Smooth muscle cell (in vitro differentiated cells): ENCODE results near the gene KCNMA1. TPM values are rescaled to one million over a fixed set of nuclear protein-coding genes. Genes with fewer than 3 reads are reported as not detected.

ENCODE experiments used
- DNase-seq: peaks from one replicate; lab custom pipeline; 2025; ENCODE audit not compliant: unreplicated experiment; lab: John Stamatoyannopoulos, UW
- H2AFZ ChIP-seq: fragments of 200-600 bp; sonication (generic); 2 replicates; pipeline ENCODE4 v1.6.0; 2016; ENCODE audit warnings: antibody characterized with exemption, low read depth, mild to moderate bottlenecking
- H3F3A ChIP-seq: fragments of 200-600 bp; sonication (generic); 2 replicates; pipeline ENCODE4 v1.6.0; 2017; ENCODE audit warnings: antibody characterized with exemption, low read depth
- H3K27ac ChIP-seq: fragments of 200-600 bp; sonication (generic); 2 replicates; pipeline ENCODE4 v1.5.1; 2016; ENCODE audit warnings: low read depth, mild to moderate bottlenecking
- H3K27me3 ChIP-seq: fragments of 200-600 bp; sonication (generic); 2 replicates; pipeline ENCODE4 v1.6.1; 2016; ENCODE audit warnings: low read depth, mild to moderate bottlenecking
- H3K36me3 ChIP-seq: fragments of 200-600 bp; sonication (generic); 2 replicates; pipeline ENCODE4 v1.5.1; 2016; ENCODE audit warnings: low read depth
- H3K4me1 ChIP-seq: fragments of 200-600 bp; sonication (generic); 2 replicates; pipeline ENCODE4 v1.5.1; 2016; ENCODE audit warnings: low read depth
- H3K4me2 ChIP-seq: fragments of 200-600 bp; sonication (generic); 2 replicates; pipeline ENCODE4 v1.6.0; 2016; ENCODE audit warnings: mild to moderate bottlenecking
- H3K4me3 ChIP-seq: fragments of 200-600 bp; sonication (generic); 2 replicates; pipeline ENCODE4 v1.5.1; 2016; ENCODE audit warnings: mild to moderate bottlenecking
- H3K79me2 ChIP-seq: fragments of 200-600 bp; sonication (generic); 2 replicates; pipeline ENCODE4 v1.6.0; 2016; ENCODE audit warnings: low read depth, mild to moderate bottlenecking
- H3K9ac ChIP-seq: fragments of 200-600 bp; sonication (generic); 2 replicates; pipeline ENCODE4 v1.6.0; 2016; ENCODE audit warnings: low read depth
- H3K9me3 ChIP-seq: fragments of 200-600 bp; sonication (generic); replicated peaks from 2 replicates; pipeline ENCODE4 v1.5.1; 2016; ENCODE audit warnings: low read depth
- H4K20me1 ChIP-seq: fragments of 200-600 bp; sonication (generic); 2 replicates; pipeline ENCODE4 v1.6.0; 2016; ENCODE audit warnings: low read depth
- CTCF ChIP-seq: fragments of 200-600 bp; sonication (generic); IDR thresholded peaks from 2 replicates; pipeline ENCODE4 v1.5.1; 2017; ENCODE audit warnings: borderline replicate concordance, mild to moderate bottlenecking, antibody characterized with exemption; ENCODE audit not compliant: insufficient read depth, poor library complexity, severe bottlenecking
- WGBS: methylation state at CpG from one replicate; pipeline ENCODE4 v1.1.7; 2016; ENCODE audit warnings: low lambda C conversion rate; 5-methylcytosine and 5-hydroxymethylcytosine counted together
- polyA plus RNA-seq: library from polyadenylated mRNA; unstranded; fragments of >200 nt; fragmentation: Nextera tagmentation; extraction: Ambion mirVana; gene quantifications from 2 replicates; pipeline ENCODE4 v1.2.1, GENCODE V29; 2016
- total RNA-seq: library from RNA; depleted of rRNA; stranded (reverse); fragments of >200 nt; gene quantifications from 2 replicates; pipeline ENCODE4 v1.2.3, GENCODE V29; 2014

The KCNMA1 gene
- total and polyA plus RNA-seq, 2 experiments from 2014 or later = 9.1 to 23.4 TPM

GRCh38 chr10:77644557-77645243, 7.1 kb upstream of the KCNMA1 start:
- 94% methylated on average over 4 of the region's 4 CpGs for WGBS
- no peaks in the 10 kb centered on the region for H4K20me1 ChIP-seq

GRCh38 chr10:77643795-77644468, 6.3 kb upstream of the KCNMA1 start:
- WGBS = 45% methylated on average over 6 of the region's 6 CpGs
- H3K79me2 ChIP-seq = no peaks in the 10 kb centered on the region
- no peak overlapping the region for H3K4me3 ChIP-seq
- no peak overlapping the region for H2AFZ ChIP-seq
- no peaks in the 10 kb centered on the region for H3K36me3 ChIP-seq
- no peaks in the 10 kb centered on the region for H3K4me1 ChIP-seq
- TF ChIP-seq CTCF = peak; percentile 47
- H3K27ac ChIP-seq = no peak overlapping the region
- no peaks in the 10 kb centered on the region for H3F3A ChIP-seq
- no peak overlapping the region for H3K4me2 ChIP-seq
- DNase-seq = no peak
- H4K20me1 ChIP-seq = no peaks in the 10 kb centered on the region
- H3K9me3 ChIP-seq = no peaks in the 10 kb centered on the region
- H3K9ac ChIP-seq = no peak overlapping the region
- H3K27me3 ChIP-seq = peaks cover 30% of the 10 kb centered on the region

More at GRCh38 chr10:77644557-77645243, 7.1 kb upstream of the KCNMA1 start:
- no peaks in the 10 kb centered on the region for H3K36me3 ChIP-seq
- no peaks in the 10 kb centered on the region for H3K4me1 ChIP-seq
- no peak overlapping the region for H3K9ac ChIP-seq
- no peak overlapping the region for H3K27ac ChIP-seq
- DNase-seq = no peak
- no peak overlapping the region for H3K4me2 ChIP-seq
- H3K79me2 ChIP-seq = no peaks in the 10 kb centered on the region
- peaks cover 22% of the 10 kb centered on the region for H3K27me3 ChIP-seq
- H3F3A ChIP-seq = no peaks in the 10 kb centered on the region
- TF ChIP-seq CTCF = no peak
- no peak overlapping the region for H3K4me3 ChIP-seq
- no peak overlapping the region for H2AFZ ChIP-seq
- no peaks in the 10 kb centered on the region for H3K9me3 ChIP-seq

DNA sequence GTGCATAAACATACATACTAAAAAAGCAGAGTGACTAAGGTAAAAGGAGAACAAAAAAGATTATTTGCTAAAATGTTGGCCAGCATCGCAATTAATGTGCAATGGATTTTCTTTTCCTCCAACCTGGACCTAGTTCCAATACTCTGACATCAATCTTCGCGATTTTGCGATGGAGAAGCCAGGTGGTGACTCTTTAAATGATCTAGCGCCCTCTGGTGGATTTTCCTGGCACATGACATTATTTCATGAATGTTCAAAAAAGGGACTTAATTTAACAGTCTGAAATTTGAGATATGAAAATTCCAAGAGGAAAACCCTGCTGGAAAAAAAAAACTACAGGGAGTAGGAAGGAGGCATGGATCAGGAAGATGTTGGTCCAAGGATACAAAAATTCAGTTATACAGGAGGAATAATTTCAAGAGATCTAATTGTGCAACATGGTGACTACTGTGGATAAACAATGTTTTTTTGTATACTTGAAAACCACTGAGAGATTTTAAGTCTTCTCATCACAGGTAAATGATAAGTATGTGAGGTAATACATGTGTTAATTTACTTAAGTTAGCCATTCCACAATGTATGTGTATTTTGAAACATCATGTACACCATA, 4.3 kb upstream of the KCNMA1 start:
- Histone ChIP-seq H3F3A (no peaks in the 10 kb centered on the region), H3K4me1 (peaks cover 5% of the 10 kb centered on the region), H3K9ac (no peak overlapping the region), H3K79me2 (no peaks in the 10 kb centered on the region), H2AFZ (no peak overlapping the region), H3K27me3 (peaks cover 35% of the 10 kb centered on the region), H3K4me2 (no peak overlapping the region), H3K27ac (no peak overlapping the region), H4K20me1 (no peaks in the 10 kb centered on the region), H3K36me3 (no peaks in the 10 kb centered on the region), H3K4me3 (no peak overlapping the region), H3K9me3 (no peaks in the 10 kb centered on the region)
- under 1% methylated on average over 5 of the region's 5 CpGs for WGBS
- no peak for DNase-seq
- TF ChIP-seq CTCF = peak; percentile 95
